HG02943 (cell line): ENCODE results near the gene C11orf86.

ENCODE experiments used
- ATAC-seq: cut with Tn5 transposase; IDR thresholded peaks from one replicate; pipeline ENCODE4 v1.9.1; 2021; ENCODE audit warnings: mild to moderate bottlenecking, low read depth, moderate library complexity; ENCODE audit not compliant: unreplicated experiment

The C11orf86 gene

DNA sequence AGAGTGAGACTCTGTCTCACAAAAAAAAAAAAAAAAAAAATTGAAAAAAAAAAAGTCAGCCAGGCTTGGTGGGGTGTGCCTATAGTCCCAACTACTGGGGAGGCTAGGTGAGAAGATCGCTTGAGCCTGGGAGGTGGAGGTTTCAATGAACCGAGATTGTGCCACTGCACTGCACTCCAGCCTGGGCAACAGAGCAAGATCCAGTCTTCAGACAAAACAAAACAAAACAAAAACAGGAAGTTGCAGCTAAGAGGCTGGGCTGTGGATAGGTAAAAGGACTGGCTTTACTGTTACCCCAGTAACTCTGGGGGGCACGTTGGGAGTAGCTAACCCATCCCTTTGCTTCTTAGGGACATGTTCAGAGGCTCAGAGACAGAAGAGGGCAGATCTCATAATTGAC, 10.6 kb upstream of the C11orf86 start:
- ATAC-seq: no peak

DNA sequence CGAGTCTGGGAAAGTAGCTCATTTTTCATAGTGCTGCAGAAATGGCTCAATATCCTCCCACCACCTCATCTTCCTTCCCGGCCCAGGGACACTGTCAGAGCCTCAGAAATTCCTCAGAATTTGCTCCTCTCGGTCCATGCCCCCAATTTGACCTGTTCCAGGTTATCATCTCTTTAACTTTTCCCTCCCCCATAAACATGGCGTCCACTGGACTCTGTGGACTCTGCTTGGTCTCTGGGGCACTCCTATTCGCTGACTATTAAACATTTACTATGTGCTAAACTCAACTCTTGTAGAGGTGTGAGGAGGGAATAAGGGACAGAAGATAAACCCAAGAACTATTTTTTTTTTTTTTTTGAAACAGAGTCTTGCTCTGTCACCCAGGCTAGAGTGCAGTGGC, 8.8 kb upstream of the C11orf86 start:
- ATAC-seq: no peak

DNA sequence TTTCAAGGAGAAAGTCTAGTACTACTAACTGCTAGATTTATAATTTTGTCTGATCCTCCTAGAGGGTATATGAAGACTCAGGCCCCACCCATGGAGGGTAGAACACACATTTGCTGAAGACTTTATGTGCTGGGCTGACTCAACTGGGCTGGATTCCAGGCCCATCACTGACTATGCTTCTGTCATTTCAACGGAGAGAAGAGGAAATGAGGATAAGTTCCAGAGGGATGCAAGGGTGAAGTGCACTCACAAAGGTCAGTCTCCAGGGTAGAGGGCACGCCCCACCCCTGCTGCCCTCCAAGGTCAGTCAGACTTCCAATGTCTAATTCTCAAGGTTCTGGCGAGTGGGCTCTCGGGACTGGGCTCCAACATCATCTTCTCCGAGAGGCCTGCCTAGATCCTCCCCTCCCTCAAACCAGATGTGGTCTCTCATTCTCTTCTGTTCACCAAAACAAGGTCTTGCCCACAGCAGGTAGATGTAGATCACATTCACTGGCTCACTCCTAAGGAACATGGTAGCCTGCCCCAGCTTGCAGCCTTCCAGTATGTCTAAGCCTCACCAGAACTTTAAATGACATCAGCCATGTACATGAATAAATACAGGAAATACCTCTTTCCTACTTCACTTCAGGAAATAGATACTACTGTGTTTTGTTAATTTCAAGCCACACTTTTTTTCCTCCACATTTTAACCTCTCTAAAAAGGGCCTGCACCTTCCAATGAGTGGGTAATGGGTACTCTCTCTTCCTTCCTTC, 7.3 kb upstream of the C11orf86 start:
- ATAC-seq: no peak

DNA sequence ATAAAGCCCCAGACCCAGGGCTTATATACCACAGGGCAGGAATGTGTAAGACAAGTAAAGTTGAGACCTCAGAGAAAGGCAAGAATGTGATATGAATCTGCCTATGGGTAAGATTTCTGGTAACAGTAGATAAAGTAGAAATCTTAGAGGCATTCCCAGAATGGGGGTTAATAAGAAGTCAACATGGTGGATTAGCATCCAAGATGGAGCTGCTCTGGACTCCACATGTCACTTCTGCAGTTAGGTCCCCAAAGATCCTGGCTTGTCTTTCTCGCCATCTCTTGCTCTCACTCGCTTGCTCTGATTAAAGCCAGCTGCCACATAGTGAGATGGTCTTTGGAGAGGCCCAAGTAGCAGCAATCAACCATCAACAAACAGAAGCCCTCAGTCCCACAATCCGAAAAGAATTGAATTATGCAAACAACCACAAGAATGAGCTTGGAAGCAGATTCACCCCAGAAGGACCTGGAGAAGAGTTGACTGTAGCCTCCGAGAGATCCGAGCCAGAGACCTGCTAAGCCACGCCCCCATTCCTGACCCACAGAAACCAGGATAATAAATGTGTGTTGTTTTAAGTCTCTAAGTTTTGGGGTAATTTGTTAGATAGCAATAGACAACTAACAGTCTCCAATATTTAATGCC, 5.4 kb upstream of the C11orf86 start:
- ATAC-seq: no peak

DNA sequence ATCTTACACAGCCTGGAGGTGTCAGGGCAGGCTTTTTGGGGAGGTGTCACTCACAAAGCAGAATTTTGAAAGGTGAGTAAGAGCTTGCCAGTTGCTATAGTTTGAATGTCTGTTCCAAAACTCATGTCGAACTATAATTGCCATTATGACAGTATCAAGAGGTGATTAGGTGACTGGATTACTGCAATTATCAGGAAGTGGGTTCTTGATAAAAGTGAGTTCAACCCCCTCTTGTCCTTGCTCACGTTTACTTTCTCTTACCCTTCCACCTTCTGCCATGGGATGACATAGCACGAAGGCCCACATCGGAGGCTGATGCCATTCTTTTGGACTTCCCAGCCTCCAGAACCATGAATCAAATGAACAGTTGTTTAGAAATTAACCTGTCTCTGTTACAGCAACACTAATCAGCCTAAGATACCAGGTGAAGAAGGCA, 4.7 kb upstream of the C11orf86 start:
- no peak for ATAC-seq

DNA sequence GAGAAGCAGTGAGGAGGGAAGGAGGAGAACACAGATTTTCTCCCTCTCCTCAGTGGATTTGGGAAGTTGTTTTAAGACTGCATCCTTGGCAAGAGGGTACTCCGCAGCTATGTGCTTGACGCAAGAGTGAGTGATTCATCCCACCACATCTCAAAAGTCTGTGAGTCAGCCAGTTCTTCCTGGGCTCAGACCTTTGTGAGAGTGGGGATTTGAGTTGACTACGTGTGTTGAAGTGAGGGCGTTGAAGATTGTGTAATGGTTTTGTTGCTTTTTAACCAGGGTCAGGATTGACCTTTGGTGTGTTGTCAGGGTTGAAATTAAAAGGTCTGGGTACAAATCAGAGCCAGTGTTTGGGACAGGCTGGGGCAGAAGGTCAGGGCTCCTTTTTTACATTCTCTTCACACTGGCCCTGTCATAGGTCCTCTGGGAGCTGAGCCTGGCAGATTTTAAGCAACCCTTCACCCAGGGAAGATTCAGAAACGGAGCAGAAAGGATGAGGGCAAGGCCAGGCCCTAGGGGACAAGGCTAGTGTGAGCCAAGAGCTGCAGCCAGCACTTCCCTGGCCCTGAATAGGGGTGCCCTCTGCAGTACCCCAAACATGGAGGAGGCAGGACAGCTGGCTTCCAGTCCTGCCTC, 4.2 kb upstream of the C11orf86 start:
- no peak for ATAC-seq

DNA sequence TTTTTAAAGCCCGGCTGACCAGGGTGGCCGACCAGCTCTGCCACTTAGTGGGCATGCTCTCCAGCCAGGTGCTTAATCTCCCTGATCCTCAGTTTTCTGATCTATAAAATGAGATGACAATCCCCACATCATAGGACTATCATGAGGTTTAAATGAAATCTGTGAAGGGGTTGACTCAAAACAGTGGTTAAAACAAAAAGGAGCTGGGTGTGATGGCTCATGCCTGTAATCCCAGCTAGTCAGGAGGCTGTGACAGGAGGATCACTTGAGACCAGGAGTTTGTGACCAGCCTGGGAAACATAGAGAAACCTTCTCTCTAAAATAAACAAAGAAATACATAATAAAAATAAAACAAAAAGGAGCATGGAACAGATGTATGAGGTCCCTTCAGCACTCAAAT, 3.6 kb upstream of the C11orf86 start:
- ATAC-seq: no peak

DNA sequence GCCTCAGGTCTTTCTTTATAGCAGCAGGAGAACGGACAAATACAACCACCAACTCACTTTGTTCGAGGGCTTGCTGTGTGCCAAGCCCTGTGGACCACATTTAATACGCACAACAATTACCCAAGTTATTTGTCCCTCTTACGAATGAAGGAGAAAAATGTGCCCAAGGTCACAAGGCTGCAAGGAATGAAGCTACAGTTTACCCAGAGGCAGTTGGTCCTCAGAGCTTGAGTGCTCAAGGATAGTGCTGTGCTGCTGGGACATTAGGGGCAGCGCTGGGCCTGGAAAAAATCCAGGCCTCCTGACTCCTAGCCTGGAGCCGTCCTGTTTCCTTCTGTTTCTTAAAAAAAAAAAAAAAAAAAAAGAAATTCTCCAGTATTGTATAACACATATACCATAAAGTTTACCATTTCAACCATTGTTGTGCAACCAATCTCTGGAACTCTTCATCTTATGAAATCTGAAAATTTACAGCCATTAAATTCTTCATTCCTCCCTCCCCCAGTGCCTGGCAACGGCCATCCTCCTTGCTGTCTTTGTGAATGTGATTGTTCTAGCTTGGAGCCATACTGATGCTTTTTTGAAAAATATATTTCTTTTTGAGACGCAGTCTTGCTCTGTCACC, 1.0 kb upstream of the C11orf86 start:
- no peak for ATAC-seq

DNA sequence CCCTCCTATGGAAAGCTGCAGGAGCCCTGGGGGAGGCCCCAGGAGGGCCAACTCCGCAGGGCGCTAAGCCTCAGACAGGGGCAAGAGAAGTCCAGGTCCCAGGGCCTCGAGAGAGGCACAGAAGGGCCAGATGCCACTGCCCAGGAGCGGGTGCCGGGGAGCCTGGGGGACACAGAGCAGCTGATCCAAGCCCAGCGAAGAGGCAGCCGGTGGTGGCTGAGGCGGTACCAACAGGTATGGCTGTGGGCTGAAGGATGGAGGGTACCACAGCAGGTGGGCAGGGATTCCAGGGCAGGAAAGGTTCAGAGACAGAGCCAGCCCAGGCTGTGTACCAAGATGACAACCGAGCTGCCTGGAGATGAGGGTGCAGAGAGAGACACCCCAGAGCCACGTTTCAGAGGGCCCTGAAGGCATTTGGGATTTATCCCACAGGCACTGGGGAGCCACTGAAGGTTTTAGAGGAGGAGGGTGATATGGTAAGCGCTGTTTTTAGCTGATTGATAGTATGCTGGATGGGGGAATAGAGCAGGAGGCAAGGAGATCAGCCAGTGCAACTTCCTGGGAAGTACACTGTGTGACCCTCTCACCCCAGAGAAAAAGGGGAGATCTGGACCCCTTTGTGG, 412 bp downstream of the C11orf86 start:
- no peak for ATAC-seq

DNA sequence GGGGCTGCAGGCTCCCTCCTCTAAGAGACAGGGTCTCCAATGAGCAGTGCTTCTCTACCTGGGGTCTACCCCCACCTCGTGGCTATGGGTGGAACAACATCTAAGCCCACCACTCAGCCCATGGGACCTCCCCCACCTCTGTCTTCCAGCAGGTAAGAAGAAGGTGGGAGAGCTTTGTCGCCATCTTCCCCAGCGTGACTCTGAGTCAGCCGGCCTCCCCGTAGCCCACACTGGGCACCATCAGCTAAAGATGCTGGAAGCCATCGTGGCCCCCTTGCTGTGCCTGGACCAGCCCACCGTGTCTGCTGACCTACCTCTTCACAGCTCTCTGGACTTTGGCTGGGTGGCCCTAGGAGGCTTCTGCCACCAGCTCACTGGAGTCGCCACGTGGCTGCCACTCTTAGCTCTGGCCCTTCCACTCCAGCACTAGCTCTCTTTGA, 944 bp downstream of the C11orf86 start:
- no peak for ATAC-seq

DNA sequence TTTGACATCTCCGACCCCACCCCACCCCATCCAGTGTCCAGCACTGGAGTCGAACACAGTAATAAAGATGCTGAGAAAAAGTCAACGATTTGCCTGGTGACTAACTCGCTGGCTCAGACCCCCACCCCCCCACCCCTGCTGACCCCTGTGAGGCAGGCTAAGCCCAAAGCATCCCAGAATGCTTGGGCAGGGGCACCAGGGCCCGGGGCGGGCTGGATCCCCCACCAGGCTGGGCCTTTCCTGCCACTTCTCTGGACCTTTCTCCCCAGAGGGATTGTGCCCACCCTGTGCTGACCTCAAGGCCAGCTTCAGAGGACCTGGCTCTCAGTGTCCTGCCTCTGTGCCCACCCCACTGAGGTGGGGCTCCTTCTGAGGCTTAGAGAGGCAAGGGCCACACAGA, 1.8 kb downstream of the C11orf86 start:
- ATAC-seq: no peak

DNA sequence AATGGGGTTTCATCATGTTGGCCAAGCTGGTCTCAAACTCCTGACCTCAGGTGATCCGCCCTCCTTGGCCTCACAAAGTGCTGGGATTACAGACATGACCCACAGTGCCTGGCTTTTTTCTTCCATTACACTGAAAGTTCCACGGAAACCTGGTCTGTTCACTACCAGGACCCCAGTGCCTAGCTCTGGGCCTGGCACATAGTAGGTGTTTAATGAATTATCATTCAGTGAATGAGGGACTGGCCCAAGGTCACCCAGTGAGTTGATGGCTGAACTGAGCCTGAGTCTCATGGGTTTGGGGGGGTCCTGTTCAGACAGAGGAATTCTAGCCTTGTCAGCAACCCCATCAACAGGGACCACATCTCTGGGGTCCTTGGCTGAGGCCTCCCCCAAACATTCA, 3.1 kb downstream of the C11orf86 start:
- no peak for ATAC-seq

DNA sequence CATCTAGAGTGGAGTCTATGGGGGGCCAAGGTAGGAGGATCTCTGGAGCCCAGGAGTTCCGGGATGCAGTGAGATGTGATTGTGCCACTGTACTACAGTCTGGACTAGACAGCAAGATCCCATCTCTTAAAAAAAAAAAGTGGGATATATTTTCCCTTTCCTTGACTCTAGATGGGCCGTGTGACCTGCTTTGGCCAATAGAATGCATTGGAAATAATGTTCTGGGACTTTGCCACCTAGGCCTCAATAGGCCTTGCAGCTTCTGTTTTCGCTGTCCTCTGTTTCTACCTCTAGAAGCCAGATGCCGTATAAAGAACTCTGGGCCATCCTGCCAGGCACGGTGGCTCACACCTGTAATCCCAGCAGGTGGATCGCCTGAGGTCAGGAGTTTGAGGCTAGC, 3.6 kb downstream of the C11orf86 start:
- no peak for ATAC-seq

DNA sequence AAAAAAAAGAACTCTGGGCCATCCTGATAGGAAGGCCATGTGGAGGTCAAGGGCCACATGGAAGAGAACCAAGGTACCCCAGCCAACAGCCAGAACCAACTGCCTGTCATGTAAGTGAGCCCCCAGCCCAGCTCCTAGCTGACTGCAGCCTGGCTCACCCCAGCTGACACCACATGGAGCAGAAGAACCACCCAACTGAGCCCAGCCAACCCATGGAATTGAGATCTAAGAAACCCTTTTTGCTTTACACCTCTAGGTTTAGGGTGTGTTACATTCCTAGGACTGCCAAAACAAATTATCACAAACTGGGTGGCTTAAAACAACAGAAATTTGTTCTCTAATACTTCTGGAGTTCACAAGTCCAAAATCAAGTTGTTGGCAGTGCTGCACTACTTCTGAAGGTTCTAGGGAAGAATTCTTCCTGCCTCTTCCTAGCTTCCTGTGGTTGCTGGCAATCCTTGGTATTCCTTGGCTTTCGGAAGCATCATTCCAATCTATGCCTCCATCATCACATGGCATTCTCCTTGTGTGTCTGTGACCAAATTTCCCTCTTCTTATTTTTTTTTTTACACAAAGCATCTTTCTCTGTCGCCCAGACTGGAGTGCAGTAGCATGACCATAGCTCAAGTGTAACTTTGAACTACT, 4.4 kb downstream of the C11orf86 start:
- no peak for ATAC-seq

DNA sequence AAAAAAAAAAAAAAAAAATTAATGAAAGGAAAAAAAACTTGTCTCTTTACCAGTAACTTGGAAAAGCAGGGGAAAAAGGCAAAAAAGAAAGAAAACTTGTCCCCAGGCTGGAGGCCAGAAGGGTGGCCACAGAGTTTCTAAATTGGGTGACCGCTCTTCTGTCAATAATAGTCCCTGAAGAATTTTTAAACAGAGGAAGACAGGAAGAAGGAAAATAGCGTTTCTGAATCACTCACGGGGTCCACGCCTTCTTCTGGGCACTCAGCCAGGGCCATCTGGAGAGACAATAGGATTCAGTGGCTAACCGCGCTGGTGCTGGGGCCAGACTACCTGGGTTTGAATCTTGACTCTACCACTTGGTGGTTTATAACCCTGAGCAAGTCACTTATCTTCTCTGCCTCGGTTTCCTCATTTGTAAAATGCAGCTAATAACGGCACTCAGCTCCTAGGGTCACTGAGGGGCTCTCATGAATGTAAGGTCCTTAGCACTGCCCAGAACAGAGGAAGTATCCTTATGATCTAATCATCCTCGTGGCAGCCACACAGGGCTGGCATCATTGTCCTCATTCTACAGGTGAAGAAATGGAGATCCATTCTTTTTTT, 7.0 kb downstream of the C11orf86 start:
- no peak for ATAC-seq

DNA sequence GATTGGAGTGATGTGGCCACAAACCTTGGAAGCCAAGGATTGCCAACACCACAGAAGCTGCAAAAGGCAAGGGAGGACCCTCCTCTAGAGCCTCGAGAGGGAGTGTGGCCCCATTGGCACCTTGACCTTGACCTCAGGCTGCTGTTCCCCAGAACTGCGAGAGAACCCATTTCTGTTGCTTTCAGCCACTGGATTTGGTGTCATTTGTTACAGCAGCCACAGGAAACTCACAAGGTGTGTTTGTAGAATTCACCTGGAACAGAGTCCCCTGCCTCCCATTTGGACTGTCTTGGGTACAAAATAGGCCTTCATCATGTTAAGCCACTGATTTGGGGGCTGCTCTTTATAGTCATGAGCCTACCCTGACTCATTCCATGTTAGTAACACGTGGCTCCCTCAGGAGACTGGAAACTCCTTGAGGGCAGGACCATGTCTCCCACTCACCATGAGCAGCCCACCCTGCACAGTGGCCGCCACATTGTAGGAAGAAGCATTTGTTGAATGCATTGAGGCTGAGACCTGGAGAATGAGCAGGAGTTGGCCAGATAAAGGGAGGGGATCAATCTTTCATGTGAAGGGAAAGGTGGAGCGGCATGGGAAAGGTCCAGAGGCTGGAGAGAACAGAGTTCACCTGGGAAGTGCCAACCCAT, 8.3 kb downstream of the C11orf86 start:
- no peak for ATAC-seq

DNA sequence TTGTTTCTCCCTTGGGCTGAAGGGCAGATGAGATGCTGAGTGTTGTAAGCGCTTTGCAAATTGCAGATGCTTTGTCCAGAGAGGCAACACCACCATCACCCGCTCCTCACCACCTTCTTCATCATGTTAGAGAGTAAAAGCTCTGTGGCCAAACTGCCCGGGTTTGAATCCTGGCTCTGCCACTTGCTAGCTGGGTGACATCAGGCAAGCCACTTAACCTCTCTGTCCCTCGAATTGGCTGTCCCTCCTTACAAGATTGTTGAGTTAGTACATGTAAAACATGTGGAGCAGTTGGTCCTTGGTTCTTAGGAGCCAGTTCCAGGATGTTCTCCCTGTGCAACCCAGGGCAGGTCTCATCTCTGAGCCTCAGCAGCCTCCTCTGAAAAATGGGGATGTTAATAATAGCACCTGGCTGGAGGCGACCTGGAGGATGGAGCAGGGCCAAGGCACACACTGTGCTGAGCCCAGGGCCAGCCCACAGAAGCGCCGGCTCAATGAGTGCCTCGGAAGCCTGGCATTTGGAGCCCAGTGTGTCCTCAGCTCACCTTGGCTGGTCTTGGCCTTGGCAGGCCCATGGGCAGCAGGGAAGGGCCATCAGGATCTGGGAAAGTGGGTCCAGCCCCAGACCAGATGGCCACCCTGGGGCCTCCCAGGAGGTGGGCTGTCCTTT, 10.5 kb downstream of the C11orf86 start:
- ATAC-seq: no peak

DNA sequence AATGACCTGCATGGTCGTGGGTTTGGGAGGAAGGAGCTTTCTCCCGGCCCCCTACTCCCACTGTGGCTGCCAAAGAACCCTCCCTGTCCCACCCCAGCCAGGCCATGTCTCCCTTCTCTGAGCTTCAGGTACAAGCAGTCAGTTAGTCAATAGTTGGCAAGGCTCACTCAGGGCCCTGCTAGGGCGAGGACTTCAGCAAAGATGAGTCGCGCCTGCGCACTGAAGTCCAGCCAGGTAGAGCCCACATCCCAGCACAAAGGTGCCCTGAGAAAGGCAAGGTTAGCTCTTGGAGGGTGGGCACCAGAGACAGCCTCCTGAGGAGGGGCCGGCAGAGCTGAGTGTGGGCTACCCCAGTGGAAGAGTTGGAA, 11.1 kb downstream of the C11orf86 start:
- no peak for ATAC-seq

DNA sequence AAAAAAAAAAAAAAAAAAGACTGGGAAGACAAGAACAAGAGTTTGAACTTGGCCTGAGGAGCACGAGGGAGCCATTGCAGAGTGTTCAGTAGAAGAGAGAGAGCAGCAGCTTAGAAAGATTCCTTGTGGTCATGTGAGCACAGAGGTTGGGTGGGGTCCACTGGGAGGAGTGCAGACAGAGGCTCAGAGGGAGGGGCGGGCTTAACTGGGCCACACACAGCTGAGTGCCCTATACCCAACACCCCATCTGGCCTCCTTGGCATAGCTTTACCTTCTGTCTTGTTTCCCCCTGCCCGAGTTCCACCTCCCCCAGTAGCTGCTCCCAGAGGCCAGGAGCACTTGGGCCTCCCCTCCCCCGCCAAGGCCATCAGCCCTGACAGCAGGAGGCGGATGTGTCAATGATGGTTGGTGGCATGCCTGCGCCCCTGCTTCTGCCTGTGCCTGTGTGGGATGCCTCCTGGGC, 12.1 kb downstream of the C11orf86 start:
- no peak for ATAC-seq
